ENCODE data around the gene SLC51A.

The SLC51A gene

DNA sequence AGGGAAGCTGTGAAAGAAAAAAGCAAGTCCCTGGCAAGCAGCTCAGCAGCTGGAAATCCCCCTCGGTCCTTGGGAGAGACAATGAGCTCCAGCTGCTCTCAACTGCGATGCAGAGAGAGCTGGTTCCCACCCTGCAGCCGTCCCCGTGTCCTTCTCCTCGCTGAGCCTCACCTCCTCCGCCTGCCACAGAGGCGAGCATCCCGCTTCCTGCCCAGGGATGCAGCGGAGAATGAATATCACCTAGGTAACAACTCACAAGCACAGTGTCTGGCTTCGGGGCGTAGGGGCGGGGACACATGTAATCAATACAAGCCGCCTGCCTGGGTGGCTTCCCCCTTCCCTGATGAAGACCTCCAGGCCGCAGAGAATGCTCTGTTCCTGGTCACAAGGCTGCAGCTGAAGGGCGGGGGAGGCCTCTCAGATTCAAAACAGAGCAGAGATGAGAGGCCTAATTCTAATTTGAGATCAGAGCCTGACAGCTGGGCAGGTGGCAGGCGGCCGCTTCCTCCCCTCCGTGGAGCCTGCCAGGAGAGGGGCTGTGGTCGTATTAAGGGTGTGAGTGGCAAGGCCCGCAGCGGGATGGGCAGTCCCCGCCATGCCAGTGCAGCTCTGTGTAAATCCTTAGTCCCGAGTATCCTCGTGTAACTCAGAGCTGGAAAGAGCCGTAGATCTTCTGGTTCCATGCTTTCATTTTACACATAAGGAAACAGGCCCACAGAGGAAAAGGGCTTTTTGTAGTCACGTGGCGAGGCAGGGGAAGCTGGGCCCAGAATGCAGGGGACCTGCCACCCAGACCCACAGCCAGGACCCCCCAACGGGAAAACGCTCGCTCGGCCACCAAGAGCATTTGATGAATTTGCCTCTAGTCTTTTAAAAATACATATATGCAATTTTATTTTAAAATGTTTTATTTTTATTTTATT is 29.4 kb upstream of the SLC51A start:
- no peaks in the 10 kb centered on the region for H3K9me3 ChIP-seq
- peaks cover 18 to 20% of the 10 kb centered on the region in 2 experiments for H3K4me1 ChIP-seq (ENCODE audit: control insufficient read depth in 1 of 2, insufficient read depth in 1 of 2, low read depth in 1 of 2, low read length in 1 of 2)
- TF ChIP-seq, protein P1, sequence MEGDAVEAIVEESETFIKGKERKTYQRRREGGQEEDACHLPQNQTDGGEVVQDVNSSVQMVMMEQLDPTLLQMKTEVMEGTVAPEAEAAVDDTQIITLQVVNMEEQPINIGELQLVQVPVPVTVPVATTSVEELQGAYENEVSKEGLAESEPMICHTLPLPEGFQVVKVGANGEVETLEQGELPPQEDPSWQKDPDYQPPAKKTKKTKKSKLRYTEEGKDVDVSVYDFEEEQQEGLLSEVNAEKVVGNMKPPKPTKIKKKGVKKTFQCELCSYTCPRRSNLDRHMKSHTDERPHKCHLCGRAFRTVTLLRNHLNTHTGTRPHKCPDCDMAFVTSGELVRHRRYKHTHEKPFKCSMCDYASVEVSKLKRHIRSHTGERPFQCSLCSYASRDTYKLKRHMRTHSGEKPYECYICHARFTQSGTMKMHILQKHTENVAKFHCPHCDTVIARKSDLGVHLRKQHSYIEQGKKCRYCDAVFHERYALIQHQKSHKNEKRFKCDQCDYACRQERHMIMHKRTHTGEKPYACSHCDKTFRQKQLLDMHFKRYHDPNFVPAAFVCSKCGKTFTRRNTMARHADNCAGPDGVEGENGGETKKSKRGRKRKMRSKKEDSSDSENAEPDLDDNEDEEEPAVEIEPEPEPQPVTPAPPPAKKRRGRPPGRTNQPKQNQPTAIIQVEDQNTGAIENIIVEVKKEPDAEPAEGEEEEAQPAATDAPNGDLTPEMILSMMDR (IDR thresholded peaks at IDR 0.05): no peak
- no peak overlapping the region for H3K27ac ChIP-seq
- no peaks in the 10 kb centered on the region for H3K36me3 ChIP-seq
- H3K27me3 ChIP-seq: no peaks in the 10 kb centered on the region
- peak overlapping the region in 1 of 2 experiments; percentile 1 for H3K4me3 ChIP-seq (ENCODE audit: low read depth in 1 of 2, low read length in 1 of 2)

DNA sequence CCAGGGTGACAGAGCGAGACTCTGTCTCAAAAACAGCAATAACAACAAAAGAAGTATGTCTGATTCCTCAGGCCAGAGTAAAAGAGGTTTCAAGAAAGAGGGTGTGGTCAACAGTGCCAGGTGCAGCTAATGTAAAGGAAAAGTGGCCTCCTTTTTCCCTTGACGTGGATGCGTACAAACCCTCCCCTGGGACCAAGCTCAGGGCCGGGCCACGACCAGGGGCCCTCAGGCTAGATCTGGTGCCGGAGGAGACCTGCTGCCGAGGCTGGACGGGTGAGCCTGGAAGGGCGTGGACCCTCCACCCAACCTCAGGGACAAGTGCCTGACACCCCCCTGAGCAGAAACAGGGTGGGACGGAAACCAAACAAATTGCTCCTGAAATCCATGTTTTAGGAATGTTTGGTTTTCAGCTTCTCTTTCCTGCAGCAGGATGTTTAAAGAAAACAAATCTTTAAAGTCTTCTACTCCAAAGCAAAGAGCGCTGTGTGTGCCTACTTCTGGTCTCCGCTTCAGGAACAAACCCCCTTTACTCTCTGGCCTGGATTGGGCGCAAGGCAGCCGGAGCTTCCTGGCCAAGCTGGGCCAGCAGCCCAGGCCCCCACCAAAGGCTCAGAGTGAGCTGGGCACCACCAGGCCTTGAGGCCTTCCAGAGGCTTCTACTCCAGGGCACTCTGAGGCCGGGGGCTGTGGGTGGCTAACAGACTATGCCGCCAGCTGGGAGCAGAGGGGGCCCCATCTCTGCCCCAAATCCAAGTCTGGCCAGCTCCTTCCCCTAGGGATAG is 26.6 kb upstream of the SLC51A start:
- TF ChIP-seq, protein P1 (IDR thresholded peaks at IDR 0.05): no peak
- H3K4me3 ChIP-seq (ENCODE audit: low read depth in 1 of 2, low read length in 1 of 2): no peak overlapping the region

DNA sequence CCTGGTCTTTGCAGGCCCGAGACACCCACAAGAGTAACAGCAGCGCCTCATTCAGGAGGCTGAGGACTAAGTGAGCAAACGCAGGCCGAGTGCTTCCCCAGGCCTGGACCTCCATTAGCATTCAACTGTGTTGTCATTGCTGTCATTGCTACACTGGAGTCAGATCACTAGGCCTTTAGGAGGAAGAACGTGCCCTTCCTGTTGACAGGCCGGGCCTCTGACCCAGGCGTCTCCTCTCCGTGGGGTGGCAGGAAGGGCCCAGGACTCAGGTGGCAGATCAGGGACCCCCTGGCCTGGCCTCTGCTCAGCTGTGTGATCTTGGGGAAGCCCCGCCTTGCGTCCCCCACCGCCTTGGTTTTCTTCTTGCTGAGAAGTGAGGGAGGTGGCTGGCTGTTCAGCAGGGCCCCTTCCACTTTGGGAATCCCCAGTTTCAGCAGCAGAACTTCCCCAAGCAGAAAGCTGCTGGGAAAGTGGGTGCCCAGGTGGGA is 24.3 kb upstream of the SLC51A start:
- H3K4me3 ChIP-seq (ENCODE audit: low read depth in 1 of 2, low read length in 1 of 2): peak overlapping the region; percentile 41 to 53
- H3K9me3 ChIP-seq: no peaks in the 10 kb centered on the region
- TF ChIP-seq, protein P1 (IDR thresholded peaks at IDR 0.05): peak; percentile 43
- peaks cover 52 to 58% of the 10 kb centered on the region in 2 experiments for H3K4me1 ChIP-seq (ENCODE audit: control insufficient read depth in 1 of 2, insufficient read depth in 1 of 2, low read depth in 1 of 2, low read length in 1 of 2)
- H3K27ac ChIP-seq: peak overlapping the region; percentile 98
- no peaks in the 10 kb centered on the region for H3K36me3 ChIP-seq
- no peaks in the 10 kb centered on the region for H3K27me3 ChIP-seq

More for the DNA sequence above, 26.6 kb upstream of the SLC51A start:
- no peaks in the 10 kb centered on the region for H3K9me3 ChIP-seq
- H3K27ac ChIP-seq: peak overlapping the region; percentile 17
- no peaks in the 10 kb centered on the region for H3K36me3 ChIP-seq
- H3K27me3 ChIP-seq: no peaks in the 10 kb centered on the region
- H3K4me1 ChIP-seq (ENCODE audit: control insufficient read depth in 1 of 2, insufficient read depth in 1 of 2, low read depth in 1 of 2, low read length in 1 of 2): peaks cover 47 to 48% of the 10 kb centered on the region in 2 experiments

DNA sequence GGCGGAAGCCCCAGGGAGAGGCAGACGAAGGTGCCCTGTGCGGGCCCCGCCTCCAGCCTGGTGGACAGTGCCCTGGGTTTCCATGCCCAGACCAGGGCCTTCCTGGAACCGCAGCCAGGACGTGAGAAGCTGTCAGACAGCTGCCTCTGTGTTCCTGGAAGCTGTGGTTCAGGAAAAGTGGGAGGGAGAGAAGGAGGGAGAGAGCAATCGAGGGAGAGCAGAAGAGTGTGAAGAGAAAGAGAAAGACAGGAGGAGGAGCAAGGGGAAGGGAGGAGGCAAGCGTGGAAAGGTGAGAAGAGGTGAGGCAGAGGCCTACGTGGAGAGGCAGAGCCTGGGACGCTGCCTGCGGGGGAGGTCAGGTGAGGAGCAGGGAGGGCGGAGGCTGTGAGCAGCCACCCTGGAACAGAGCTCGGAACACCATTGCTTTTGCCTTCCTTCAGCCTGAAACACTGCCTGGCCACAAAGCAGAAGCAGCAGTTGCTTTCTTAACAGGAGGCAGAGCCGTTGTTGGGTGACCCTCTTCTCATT is 23.7 kb upstream of the SLC51A start:
- H3K9me3 ChIP-seq: no peaks in the 10 kb centered on the region
- H3K36me3 ChIP-seq: no peaks in the 10 kb centered on the region
- peaks cover 51 to 54% of the 10 kb centered on the region in 2 experiments for H3K4me1 ChIP-seq (ENCODE audit: control insufficient read depth in 1 of 2, insufficient read depth in 1 of 2, low read depth in 1 of 2, low read length in 1 of 2)
- peak overlapping the region; percentile 98 for H3K27ac ChIP-seq
- TF ChIP-seq, protein P1 (IDR thresholded peaks at IDR 0.05): no peak
- peak overlapping the region; percentile 41 to 53 for H3K4me3 ChIP-seq (ENCODE audit: low read depth in 1 of 2, low read length in 1 of 2)
- H3K27me3 ChIP-seq: no peaks in the 10 kb centered on the region

DNA sequence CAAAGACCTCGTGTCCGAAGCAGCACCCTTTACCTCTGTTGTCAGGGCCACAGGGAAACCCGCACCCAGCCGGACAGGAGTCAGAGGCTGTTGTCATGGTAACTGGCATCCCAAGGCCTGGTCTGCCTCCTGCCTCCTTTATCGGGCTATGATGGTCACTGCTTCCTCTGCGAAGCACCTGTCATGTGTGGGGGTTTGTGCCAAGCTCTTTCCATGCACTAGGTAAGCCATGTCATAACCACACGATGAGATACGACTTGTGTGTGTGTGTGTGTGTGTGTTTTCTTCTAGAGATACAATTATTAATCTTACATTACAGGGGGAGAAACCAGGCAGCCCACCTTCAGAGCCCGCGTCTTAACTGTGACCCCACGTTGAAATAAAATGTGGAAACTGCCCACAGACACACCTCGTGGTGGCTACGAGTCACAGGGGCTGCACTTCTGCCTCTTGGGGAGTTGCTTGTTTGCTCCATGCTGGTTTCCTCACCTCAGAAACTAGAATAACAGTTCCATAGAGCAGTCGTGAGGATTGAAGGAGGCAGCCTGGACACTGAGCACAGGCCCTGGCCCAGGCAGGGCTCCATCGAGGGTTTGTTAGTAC is 23.1 kb upstream of the SLC51A start:
- peaks cover 51 to 54% of the 10 kb centered on the region in 2 experiments for H3K4me1 ChIP-seq (ENCODE audit: control insufficient read depth in 1 of 2, insufficient read depth in 1 of 2, low read depth in 1 of 2, low read length in 1 of 2)
- H3K27me3 ChIP-seq: no peaks in the 10 kb centered on the region
- no peaks in the 10 kb centered on the region for H3K9me3 ChIP-seq
- TF ChIP-seq, protein P1 (IDR thresholded peaks at IDR 0.05): no peak
- peak overlapping the region; percentile 41 to 53 for H3K4me3 ChIP-seq (ENCODE audit: low read depth in 1 of 2, low read length in 1 of 2)
- H3K27ac ChIP-seq: peak overlapping the region; percentile 98
- no peaks in the 10 kb centered on the region for H3K36me3 ChIP-seq
